Right ventricle myocardium superior (tissue), 1 donor: ENCODE results near the gene SLC39A11. TPM values are rescaled to one million over a fixed set of nuclear protein-coding genes. Genes with fewer than 3 reads are reported as not detected.
A peak's percentile ranks its signal among the peaks of the same experiment; 100 is the strongest.
"Not testable (repeated sequence)": the region's sequence is repeated elsewhere in the genome, so short reads cannot be mapped to it uniquely, and the experiment has no call there.

Experiments used
- ATAC-seq: fragments of 200-7000 bp; cut with Tn5 transposase; one replicate; pipeline ENCODE4 v1.9.1; 2020; ENCODE audit warnings: mild to moderate bottlenecking; ENCODE audit not compliant: poor library complexity
- DNase-seq: peaks from one replicate; pipeline ENCODE4 v3.0.0-alpha.2; 2020
- intact Hi-C: fragments of 100-400 bp; cut with DNase I; formaldehyde crosslinking; loops from one replicate; pipeline ENCODE4 v1.11.2; 2022
- total RNA-seq: library from RNA; stranded (reverse); fragmentation: NEBNext Ultra II Directional; extraction: Animal tissue kit (Norgen Biotek cat#: 25700); gene quantifications from one replicate; pipeline ENCODE4 v1.2.1, GENCODE V29; 2021
- donor health status: DM: no; HTN: yes; CAD: no; lungs with severe emphysema.

SLC39A11 gene
- total RNA-seq, 1 donor from 2014 or later = 5.5 TPM

DNA sequence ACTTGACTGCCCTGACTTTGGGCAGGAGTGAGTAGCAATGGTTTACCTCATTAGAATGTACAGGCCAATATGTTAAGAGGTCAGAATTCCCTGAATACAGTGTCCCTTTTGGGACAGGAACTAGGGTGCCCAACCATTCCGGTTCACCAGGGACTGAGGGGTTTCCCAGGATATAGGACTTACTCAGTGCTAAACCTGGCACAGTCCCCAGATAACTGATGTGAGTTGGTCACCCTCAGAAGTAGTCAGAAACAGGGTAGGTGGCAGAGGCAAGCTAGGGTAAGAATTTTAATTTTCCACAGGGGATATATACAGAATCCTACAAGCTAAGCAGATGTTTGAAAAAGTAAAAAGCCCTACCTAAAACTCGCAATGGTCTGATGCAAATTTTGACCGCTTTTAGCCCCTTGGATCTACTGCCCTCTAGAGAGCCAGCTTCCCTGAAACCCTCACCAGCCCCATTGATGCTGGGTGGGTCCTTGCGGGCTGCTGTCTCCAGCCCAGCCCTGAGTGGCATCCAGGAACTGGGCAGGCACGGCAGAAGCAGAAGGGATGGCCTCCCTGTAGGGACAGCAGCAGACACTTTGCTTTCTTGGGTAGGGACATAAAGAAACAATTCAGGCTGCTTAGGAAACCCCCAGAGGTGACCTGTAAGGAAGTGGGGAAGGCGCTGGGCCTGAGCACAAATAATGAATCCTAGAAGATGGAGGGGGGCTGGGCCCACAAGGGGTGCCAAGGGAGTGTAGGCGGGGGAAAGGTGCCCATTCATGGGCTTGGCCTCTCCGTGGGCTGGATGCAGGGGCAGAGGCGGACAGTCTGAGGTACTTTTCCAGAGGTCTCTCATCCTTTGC is 434.8 kb downstream of the SLC39A11 start:
- intact Hi-C loops = no loop called here
- DNase-seq (no peak), ATAC-seq (no peak)

DNA sequence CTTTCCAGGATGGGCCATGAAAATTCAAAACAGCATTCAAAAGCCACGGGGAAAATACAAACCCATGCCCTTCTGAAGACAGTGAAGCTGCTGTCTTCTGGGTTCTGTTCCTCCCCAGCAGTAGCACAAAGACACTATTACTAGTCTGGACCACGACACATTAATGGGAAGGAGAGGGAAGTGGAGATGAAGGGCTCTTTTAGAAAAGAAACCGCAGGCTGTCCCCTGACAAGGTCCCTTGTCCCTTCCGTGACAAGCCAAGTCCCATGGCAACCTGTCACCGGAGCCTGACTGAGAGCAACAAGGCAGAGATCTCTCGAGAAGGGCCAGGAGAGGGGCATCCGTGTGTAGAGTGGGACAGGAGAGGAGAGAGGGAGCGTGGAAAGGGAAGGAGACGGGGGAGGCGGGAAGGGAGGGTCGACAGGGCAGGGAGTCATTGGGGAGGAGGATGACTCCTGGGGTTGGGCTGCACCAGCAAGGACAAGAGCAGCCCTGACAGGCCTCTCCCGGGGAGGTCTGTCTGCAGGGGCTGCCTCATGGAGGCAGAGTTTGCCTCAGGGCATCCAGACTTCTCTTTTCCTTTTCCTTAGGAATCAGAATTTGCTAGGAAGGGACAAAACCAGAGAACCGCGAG is 436.2 kb downstream of the SLC39A11 start:
- intact Hi-C loops = no loop called here
- DNase-seq (no peak), ATAC-seq (no peak)

DNA sequence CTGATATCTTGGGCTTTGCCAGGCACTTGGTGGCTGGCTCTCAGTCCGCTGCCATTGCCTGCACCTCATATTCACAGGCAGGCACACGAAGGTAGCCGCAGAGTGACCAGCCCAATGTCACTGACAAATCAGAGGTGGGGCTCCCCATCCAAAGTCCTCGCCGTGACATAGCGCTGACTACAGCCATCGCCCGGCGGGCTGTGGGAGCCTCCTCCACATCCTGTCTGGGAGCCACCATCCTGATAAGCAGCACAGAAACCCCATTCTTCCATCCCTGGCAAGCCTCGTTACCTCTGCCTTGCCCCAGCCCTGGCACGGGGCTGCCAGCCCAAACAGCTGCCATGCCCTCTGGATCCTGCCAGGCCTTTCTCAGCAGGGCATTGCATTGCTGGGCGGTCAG is 437.8 kb downstream of the SLC39A11 start:
- DNase-seq (no peak), ATAC-seq (no peak)
- intact Hi-C loops = no loop called here

DNA sequence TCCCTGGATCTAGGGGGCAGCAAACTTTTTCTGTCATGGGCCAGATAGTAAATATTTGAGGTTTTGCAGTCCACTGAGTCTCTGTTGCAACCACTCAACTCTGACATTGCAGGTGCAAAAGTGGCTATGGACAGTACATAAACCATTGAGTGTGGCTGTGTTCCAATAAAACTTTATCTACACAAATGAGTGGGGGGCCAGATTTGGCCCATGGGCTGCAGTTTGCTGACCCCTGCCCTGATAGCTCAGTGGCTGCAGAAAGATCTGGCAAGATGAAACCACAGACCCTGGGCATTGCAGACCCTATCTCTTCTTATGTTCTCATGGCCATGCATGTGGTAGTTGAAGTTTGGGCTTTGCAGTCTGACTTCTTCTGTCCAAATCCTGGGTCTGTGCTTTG is 440.5 kb downstream of the SLC39A11 start:
- no peak for DNase-seq
- no peak for ATAC-seq
- intact Hi-C loops = no loop called here

DNA sequence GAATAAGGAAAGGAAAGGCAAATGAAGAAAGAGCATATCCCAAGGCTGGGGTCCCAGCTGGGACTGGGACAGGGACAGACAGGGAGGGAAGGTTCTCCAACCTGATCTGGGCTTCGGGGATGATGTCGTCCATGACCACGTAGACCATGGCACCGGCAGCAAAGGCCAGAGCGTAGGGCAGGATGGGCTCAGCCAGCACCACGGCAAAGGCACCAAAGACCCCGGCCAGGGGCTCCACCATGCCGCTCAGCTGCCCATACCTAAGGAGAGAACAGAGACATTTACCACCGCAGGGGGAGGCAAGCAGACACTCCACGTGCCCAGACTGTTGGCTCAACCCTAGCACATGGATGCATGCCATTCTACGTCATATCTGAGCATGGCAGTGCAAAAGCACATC is 443.8 kb downstream of the SLC39A11 start:
- intact Hi-C loops = no loop called here

DNA sequence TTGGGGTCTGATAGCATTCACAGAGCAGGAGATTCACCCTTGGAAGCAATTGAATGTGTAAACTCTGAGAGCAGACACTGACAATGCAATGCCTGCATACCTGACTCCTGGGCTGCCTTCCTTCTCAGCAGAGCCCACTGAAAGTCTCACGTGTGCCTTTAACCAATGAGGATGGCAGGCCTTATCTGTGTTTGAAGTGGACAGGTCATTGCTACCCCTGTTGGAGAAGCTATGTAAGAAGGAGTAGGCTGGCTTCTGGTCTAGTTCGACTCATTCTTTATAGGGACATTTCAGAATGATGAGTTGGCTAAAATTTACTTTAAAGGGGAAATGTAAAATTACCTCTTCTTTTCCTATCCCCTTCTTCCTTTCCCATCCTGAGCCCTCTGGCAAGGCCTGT is 446.3 kb downstream of the SLC39A11 start:
- intact Hi-C loops = no loop called here
- ATAC-seq (no peak), DNase-seq (no peak)

More for the DNA sequence above, 443.8 kb downstream of the SLC39A11 start:
- DNase-seq (no peak), ATAC-seq (no peak)

DNA sequence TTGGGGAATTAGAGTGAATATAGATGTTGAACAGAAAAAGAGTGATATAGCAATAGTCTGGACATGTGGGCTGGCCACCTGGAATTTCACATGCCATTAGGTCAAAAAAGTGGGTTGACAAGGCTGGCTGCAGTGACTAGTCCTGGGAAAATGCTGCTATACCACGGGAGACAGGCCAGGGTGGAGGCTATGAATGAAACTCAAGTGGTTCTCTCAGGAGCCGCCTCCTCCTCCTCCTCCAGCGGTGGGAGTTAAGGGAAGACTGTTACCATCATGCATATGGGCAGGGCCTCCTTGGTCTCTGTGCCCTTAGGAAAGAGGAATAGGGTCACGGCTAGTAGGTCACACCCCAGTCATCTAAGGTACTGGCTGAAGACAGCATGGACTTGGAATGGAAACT is 448.0 kb downstream of the SLC39A11 start:
- DNase-seq (no peak), ATAC-seq (no peak)
- intact Hi-C loops = no loop called here

DNA sequence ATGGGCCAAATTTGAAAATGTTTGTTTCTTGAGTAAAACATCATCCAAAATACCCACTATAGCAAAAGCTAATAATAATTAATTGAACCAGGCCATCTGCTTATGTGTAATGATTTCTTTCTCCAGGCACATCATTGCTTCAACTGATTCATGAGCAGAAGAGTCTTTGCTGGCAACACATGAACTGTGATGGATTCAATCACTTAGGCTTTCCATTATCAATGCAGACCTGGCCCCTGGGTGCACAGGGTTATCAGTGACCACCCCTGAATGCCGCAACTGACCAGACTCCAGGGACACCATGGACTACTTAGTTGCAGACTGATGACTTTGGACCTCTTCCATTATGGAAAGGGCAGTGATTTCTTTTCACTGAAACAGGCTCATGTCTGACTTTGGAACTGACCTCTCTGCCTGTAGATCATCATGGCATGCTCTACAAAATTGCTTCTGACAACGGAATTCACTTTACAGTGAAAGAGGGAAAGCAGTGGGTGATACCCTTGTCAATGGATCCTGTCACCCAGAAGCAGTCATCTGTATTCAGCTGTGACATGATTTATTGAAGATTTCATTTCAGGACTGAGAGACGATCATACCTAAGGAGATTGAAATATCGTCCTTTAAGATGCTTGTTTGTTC is 448.8 kb downstream of the SLC39A11 start:
- intact Hi-C loops = no loop called here
- DNase-seq = no peak

DNA sequence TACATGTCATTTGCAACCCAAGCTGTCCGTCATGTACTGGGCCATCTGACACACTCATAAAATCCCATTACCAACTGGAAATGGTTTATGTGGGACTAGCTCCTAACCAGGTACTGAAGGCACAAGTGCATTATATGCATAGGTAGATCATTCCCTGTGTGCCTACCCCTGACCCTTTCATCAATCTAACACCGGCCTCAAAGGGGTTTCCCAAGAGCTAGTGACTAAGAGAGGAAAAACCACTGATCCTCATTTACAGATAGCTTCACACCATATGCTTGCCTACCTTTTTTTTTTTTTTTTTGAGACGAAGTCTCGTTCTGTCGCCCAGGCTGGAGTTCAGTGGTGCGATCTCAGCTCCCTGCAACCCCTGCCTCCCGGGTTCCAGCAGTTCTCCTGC is 449.8 kb downstream of the SLC39A11 start:
- DNase-seq = no peak
- intact Hi-C loops = no loop called here
- ATAC-seq = no peak

More for the DNA sequence above, 448.8 kb downstream of the SLC39A11 start:
- no peak for ATAC-seq

DNA sequence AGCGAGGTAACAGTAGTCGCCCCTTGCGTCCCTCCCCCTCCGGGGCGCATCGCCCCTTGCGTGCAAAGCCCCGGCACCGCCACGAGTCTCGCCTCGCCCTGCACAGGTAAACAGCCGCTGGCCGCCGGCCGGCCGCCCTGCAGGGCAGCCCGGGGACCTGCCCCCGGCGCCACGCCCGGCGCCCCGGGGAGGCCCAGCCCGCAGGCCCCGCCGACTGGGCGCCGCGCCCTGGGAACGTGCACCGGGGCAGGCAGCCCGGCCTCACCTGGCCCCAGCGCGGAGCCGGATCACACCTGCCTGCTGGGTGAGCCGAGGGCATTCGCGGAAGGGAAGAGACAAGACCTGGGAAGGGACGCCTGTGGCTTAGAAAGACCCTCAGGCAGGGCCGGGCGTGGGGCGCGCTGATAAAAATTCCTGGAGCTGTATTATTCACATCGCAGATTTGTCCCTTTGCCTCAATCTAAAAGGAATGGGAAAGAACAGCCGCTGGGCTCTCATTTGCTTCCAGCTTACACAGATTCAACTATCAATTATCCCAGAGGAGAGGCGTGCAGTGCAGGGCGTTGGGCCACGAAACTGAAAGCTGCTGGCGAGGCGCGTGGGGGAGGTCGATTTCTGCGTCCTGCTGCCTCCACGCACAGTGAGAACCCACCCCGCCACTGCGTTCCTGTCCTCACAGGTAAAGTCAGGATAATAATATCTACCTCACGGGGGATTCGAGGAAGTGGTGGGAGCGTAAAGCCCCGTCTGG is 451.9 kb downstream of the SLC39A11 start:
- DNase-seq (no peak), ATAC-seq (no peak)
- intact Hi-C loops = no loop called here

DNA sequence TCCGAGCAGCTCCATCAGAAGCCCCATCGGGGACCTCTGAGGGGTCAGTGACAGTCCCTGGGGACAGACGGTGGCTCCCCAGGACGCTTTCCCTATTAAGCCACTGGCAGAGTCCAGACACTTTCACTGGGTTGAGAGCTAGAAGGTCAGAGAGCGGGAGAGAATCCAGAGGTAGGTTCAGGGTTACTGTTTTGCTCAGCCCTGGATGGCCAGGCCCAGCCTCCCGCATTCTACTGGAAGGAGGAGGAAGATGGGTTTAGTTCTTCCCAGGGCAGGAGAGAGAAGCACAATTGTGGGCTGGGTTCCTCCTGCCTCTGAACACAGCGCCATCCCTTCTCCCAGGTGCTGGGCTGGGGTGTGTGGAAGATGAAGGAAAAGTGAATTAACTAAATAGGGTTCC is 452.8 kb downstream of the SLC39A11 start:
- no peak for ATAC-seq
- intact Hi-C loops = no loop called here

DNA sequence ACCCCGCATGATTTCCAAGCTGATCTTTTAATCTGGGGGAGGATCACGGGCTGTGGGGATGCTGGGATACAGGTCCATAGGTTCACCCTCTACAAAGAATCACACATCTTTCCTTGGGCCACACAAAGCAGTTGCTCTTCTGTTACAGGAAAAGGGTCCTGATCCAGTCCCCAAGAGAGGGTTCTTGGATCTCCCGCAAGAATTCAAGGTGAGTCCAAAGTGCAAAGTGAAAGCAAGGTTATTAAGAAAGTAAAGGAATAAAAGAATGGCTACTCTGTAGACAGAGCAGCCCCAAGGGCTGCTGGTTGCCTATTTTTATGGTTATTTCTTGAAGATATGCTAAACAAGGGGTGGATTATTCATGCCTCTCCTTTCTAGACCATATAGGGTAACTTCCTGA is 453.6 kb downstream of the SLC39A11 start:
- intact Hi-C loops, DNase-seq, ATAC-seq: not testable (repeated sequence)

More for the DNA sequence above, 452.8 kb downstream of the SLC39A11 start:
- no peak for DNase-seq

DNA sequence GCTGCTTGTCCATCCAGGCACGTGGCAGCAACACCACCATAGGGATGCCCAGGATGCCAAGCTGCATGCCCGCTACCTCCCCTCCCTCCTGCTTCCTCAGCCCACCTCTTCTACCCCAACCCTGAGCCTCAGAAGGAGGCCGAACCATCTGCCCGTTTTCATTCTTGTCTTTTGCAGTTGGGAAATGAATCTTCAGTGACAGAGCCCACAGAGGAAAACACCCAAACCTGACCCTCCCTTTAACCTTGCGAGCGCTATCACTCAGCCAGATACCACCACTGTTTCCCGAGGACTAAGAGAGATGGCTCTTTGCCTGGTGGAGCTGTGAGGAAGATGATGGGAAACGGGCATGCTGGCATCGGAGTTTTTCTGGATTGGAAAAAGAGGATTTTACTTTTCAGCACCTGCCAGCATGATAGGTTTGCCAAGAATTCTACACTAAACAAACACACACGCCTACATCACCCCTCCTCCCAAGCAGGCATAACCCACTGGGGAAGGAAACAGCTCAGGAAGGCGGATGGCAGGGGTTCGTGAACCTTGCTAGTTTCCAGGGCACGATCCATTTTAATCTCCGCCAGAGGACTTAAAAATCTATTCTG is 457.4 kb downstream of the SLC39A11 start:
- intact Hi-C loops = no loop called here
- no peak for DNase-seq
- no peak for ATAC-seq

DNA sequence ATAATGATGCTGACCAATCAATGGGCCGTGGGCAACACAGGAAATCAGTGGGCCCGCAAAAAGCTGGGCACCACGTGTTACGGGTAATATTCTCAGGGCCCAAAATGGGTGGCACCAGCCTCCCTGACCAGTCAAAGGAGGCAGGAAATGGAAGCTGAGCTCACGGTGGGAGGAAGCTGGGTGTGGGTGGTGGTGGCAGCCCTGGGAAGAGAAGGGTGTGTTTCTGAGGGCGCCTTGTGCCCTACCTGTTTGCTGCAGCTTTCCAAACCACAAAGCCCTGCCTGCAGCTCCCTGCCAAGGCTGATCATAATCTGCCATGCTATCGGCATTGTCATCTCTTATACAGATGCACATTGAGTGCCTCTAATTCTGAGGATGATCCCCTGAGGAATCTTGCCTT is 457.9 kb downstream of the SLC39A11 start:
- DNase-seq (no peak), ATAC-seq (no peak)
- intact Hi-C loops = no loop called here

DNA sequence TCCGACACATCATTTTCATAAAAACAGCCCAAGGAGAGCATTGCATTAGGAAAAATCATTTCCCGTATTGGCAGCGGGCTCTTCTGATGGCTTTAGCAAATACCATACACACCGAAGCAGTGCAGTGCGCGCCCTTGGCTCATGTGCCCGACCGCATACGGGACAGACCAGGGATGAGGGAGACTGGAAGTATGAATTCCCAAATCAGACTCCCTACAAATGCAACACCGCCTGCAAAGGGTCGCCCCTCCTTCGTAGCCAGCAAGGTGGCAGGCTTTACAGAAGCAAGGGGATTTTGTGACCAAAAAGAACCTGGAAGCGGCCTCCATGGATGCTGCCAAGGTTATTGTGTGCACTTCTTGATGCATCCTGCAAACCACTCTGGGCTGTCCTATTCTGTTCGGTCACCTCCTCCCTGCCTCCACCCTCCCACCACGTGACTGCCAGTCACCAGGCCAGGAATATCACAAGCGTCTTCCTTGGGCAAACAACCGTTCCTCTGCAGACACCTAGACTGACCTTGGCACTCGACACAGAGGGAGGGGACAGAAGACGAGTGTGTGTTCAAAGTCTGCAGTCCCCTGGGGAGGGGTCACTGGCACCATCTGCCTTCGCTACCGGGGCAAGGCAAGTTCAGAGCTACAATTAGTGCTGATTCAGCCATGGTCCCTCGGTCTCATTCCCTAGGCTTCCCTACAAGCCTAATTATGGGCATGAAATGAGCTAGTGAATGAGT is 460.4 kb downstream of the SLC39A11 start:
- ATAC-seq = peak; percentile 80
- intact Hi-C loops = no loop called here
- no peak for DNase-seq

DNA sequence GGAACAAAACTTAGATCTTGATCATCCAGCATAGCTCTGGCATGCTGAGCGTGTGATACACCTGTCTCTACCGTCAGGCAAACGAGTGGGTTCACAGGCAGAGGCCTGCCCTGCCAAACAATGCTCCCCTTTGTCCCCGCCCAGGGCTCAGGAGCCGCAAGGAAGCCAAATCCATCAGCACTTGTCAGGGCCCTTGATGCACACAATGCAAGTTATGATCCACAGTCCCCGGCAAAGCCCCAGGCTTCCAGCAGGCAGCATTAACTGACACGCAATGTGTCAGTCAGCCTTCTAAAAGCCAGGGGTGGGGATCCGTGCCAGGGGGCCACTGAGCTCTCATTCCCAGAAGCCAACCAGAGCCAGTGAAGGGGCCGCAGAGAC is 460.9 kb downstream of the SLC39A11 start:
- ATAC-seq (no peak), DNase-seq (no peak)
- intact Hi-C loops = no loop called here

DNA sequence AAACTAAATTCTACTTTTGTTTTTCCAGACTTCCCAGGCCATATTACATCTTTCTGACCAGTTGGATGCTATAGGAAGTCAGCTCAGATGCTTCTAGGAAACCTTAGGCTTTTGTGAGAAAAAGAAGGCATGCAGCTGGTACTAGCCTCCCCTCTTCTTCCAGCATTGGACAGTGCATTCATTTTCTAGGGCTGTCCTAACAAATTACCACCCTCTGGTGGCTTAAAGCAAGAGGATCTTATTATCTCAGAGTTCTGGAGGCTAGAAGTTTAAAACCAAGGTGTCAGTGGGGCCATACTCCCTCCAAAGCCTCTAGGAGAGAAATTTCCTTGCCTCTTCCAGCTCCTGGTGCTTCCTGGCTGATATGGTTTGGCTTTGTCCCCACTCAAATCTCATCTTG is 467.8 kb downstream of the SLC39A11 start:
- intact Hi-C loops = no loop called here
- DNase-seq (no peak), ATAC-seq (no peak)

DNA sequence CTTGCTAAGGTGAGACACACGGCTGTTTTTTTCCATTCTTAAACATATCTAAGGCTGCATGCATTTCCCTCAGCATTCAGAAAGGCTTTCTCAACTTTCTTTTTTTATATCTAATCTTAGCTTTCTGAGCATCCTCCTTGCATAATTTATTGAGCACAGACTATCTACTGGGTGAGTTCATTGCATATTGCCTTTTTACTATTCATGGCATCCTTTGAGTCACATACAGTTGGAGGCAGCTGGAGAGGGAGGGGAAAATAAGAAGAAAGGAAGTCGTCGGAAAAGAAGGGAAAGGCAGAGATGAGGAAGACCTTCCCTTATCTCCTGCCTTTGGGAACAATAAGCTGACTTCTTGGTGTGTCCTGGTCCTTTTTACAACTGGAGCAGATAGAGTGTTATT is 468.3 kb downstream of the SLC39A11 start:
- intact Hi-C loops = no loop called here
- DNase-seq = no peak
- ATAC-seq = no peak
